NCI-H774 (cell line): ENCODE data around the gene UBASH3B.

Experiments used
- DNase-seq: peaks from one replicate; lab custom pipeline; 2025; lab: John Stamatoyannopoulos, UW

UBASH3B gene

DNA sequence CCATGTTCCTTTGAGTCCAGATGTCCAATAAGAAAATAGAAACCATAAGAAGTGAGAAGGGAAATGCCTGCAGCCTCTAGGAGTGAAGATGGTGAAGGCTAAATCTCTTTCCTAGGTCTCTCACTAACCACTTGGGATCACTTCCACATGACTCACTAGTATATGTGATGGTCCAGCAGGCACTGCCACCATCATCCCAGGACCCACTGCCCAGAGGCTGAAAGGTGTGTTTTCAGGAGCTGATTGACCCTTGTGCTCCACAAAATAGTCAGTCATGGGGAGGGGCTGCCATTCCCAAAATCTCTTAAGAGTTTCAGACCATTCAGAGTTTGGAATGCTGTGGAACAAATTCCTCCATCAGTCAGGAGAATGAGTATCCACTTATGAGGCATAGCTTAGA, 22.9 kb downstream of the UBASH3B start:
- DNase-seq, result no peak

- DNase-seq, result no peak
These were observed 23.9 kb downstream of the UBASH3B start for GRCh38 chr11:122679466-122679865.

DNA sequence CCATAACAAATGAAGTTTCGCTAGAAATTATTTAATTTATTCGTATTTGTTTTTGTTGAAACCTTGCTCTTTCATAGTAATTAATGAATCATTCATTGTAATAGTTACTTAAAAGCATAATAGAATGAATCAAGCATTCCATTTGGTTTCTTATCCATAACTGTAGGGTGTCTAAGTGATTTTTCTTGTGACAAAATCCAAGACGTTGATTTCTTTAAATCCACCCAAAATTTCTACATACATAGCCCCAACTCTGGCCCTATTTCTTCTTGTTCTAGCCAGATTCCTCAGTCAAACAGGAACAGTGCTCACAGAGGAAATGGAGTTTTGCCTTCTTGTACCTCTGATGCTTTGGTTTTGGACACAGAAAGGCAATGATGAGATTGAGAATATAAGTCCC, 25.5 kb downstream of the UBASH3B start:
- no peak for DNase-seq

GRCh38 chr11:122681735-122682134, 26.2 kb downstream of the UBASH3B start:
- DNase-seq, result no peak

GRCh38 chr11:122682464-122682863, 26.9 kb downstream of the UBASH3B start:
- no peak for DNase-seq

- DNase-seq, result no peak
These were observed 29.5 kb downstream of the UBASH3B start for GRCh38 chr11:122685041-122685440.

- no peak for DNase-seq
These were observed 30.6 kb downstream of the UBASH3B start for GRCh38 chr11:122686111-122686510.

DNA sequence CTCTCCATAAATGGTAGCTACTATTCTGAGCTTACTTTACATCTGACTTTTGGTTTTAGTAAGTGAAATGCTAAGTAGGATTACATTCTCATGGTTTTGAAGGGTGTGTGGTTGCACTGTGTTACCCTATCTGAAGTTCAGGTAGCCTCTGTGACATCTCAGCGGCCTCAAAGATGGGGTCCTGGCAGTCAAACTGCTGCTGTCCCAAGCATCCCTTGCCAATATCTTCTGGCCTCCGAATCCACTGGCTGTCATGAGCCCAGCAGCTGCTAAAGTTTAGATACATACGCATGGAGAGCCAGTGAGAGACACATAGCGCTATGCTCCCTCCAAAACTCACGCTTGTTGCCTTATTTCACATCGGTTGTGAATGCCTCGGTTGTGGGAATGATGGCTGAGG, 34.9 kb downstream of the UBASH3B start:
- no peak for DNase-seq

GRCh38 chr11:122690801-122691548, 35.5 kb downstream of the UBASH3B start:
- no peak for DNase-seq

GRCh38 chr11:122691549-122692150, 36.1 kb downstream of the UBASH3B start:
- DNase-seq, result no peak

DNA sequence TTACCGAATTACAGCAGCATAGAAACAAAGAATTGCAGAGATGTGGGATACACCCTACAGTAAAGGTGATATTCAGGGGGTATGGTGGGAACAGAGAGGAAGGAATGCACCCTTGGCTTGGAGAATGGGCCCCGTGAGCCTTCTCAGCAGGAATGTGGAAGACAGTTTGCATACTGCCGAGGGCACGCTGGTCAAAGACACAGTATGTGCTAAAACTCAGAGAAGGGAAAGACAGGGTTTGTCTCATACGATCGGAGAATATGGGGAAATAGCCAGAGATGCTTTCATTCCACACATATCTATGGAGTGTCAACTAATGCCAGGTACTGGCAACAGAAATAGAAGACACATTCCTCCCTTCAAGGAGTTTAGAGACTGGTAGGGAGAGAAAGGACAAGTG, 36.9 kb downstream of the UBASH3B start:
- no peak for DNase-seq

DNA sequence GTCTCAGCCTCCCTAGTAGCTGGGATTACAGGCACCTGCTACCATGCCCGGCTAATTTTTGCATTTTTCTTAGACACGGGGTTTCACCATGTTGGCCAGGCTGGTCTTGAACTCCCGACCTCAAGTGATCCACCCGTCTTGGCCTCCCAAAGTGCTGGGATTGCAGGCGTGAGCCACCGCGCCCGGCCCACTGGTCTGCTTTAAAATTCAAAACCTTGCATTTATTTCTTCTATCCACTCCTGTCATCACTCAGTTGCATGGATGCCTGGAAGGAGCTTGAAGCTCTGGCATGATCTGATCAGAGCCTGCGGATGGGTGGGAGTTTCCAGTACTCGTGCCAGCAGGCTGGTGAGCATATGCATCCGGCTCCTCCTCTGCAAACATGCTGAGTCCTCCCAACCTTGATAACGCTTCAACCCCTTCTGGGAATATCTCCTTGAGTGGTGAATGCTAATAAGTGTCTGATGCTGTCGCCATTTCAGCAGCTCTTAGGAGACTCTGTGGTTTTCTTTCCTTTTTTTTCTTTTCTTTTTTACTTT, 39.6 kb downstream of the UBASH3B start:
- DNase-seq, result no peak

GRCh38 chr11:122696662-122697061, 41.1 kb downstream of the UBASH3B start:
- no peak for DNase-seq

DNA sequence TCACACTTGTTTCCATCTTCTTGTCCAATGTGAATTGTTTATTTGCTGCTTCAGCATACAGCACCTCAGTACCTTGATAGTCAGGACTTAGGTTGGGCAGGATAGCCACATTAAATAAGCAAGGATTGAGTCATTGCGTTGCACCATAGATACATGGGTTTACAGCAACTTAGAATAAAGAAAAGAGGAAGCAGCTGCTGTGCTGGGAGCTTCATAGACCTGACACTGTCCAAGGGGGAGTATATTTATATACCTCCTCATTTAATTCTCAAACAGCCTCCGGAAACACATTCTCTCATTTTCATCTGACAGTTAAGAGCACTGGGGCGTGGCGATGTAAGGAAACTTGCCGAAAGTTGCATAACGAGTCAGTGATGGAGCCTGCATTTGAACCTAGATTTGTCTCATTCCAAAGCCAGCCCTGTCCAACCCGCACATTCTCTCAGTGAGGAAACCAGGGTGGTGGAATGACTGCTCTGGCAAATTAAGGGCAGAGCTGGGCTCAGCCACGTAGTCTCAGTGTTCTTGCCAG, 42.2 kb downstream of the UBASH3B start:
- no peak for DNase-seq

DNA sequence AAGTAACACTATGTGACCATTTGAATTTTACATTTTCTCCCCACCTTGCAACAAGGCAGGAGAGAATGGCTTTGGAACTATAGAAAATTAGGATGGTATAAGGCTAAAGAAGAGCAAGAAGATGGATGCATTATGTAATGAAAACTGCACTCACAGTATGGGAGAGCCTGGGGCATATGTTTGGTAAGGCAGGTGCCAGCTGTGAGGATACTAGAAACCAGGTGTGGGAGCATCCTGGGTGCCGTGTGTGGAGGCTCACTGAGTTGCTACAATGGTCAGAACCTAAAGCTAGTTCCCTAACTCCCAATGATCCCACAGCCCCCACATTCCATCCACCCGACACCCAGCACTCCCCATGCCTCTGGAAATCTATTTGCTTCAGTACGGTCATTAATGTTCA, 42.9 kb downstream of the UBASH3B start:
- no peak for DNase-seq

GRCh38 chr11:122700666-122701065, 45.1 kb downstream of the UBASH3B start:
- no peak for DNase-seq

GRCh38 chr11:122701143-122701542, 45.6 kb downstream of the UBASH3B start:
- DNase-seq, result no peak

- DNase-seq, result no peak
These were observed 48.2 kb downstream of the UBASH3B start for GRCh38 chr11:122703541-122704272.

GRCh38 chr11:122705396-122705795, 49.9 kb downstream of the UBASH3B start:
- DNase-seq, result no peak

- no peak for DNase-seq
These were observed 51.0 kb downstream of the UBASH3B start for GRCh38 chr11:122706291-122707088.

DNA sequence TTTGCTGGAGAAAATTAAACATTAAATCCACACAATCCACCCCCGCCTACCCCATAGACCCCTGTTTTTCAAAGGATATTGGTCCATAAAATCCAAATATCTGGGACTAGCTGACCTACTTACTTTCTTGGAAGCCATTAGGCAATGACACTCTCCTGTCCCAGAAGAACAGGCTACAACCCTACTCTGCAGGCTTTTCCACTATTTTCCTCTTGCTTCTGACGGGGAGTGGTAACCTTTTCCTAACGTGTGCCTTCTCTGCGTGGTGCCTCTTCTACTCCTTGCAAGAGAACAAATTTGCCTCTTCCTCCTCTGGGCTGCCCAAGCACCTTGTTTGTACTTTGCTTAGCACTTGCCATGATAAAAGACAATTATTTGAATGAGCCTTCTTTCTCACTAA, 51.6 kb downstream of the UBASH3B start:
- no peak for DNase-seq

- DNase-seq, result no peak
These were observed 52.4 kb downstream of the UBASH3B start for GRCh38 chr11:122707901-122708300.
